ENCODE measurements around the gene PPEF2.
"Not testable (repeated sequence)": the region's sequence is repeated elsewhere in the genome, so short reads cannot be mapped to it uniquely, and the experiment has no call there.

PPEF2 gene

GRCh38 chr4:75930152-75930551 is 27.9 kb upstream of the PPEF2 start:
- TF ChIP-seq CTCF (IDR thresholded peaks at IDR 0.05; ENCODE audit: control extremely low read depth, extremely low read depth, low read depth, missing control alignments) = no peak
- CTCF ChIA-PET = interaction anchor here (1.0 to 1.7 kb wide), 5 partner anchors 9 to 181 kb away, joined by 3 to 5 read pairs (median 3); no protein-coding TSS in a partner anchor
- no peak for DNase-seq (ENCODE audit: extremely low spot score)
- POLR2A ChIA-PET = no interaction called here

DNA sequence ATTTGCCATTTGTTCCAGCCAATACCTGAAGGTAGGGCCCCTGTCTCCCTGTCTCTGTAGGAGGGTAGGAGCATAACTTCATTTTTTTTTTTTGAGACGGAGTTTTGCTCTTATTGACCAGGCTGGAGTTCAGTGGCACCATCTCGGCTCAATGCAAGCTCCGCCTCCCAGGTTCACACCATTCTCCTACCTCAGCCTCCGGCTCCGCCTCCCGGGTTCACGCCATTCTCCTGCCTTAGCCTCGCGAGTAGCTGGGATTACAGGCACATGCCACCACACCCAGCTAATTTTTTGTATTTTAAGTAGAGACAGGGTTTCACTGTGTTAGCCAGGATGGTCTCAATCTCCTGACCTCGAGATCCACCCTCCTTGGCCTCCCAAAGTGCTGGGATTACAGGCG is 22.7 kb upstream of the PPEF2 start:
- CTCF ChIA-PET = interaction anchor here (0.6 to 1.9 kb wide), 5 partner anchors 8 to 71 kb away, joined by 3 to 4 read pairs (median 4); no protein-coding TSS in a partner anchor
- POLR2A ChIA-PET; DNase-seq (ENCODE audit: extremely low spot score): not testable (repeated sequence)

- ChIA-PET POLR2A (no interaction called here), CTCF (interaction anchor here (0.9 to 1.9 kb wide), 5 partner anchors 9 to 71 kb away, joined by 3 to 4 read pairs (median 3); partner anchors contain the start of gene NAAA)
- no peak for DNase-seq (ENCODE audit: extremely low spot score)
Measured at GRCh38 chr4:75924309-75924827, 22.1 kb upstream of the PPEF2 start.

DNA sequence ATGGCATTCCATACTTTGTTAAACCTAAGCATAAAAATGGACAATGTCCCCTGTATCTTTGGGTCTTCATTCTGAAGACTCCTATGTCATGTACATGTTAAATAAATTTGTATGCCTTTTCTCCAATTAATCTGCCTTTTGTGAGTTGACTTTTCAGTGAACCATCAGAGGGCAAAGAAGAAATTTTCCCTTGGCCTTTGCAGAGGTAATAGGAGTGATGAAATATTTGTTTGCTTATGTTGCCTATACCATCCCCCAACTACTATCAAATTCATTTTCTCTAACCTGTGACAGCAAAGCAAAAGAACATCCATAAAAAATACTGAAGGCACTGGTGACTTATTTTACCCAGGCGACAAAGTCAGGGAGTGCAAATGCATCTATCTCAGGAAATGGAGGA is 20.3 kb upstream of the PPEF2 start:
- POLR2A ChIA-PET = no interaction called here
- TF ChIP-seq CTCF (IDR thresholded peaks at IDR 0.05; ENCODE audit: control extremely low read depth, extremely low read depth, low read depth, missing control alignments) = no peak
- CTCF ChIA-PET = no interaction called here
- DNase-seq (ENCODE audit: extremely low spot score) = no peak

More at GRCh38 chr4:75924309-75924827, 22.1 kb upstream of the PPEF2 start:
- TF ChIP-seq CTCF (IDR thresholded peaks at IDR 0.05; ENCODE audit: control extremely low read depth, extremely low read depth, low read depth, missing control alignments) = no peak

GRCh38 chr4:75921910-75922309 is 19.7 kb upstream of the PPEF2 start:
- CTCF ChIA-PET = no interaction called here
- no peak for DNase-seq (ENCODE audit: extremely low spot score)
- POLR2A ChIA-PET = no interaction called here
- no peak for TF ChIP-seq CTCF (IDR thresholded peaks at IDR 0.05; ENCODE audit: control extremely low read depth, extremely low read depth, low read depth, missing control alignments)

DNA sequence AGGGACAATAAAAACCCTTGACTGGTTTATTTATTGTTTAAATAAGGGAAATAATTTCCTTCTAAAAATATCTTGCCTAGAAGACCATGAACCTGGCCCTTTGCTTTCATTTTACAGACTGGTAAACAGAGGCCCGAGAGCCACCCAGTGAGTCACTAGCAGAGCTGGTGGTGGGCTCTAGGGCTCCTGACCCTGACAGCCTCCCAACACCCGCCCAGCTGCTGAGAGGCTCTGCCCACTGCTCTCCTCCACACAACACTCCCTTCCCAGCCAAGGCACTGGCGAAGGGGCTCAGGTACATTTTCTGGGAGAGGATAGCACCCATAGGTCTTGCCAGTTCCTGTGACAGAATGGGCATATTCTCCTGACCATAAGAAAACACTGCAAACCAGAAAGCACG is 18.1 kb upstream of the PPEF2 start:
- TF ChIP-seq CTCF (IDR thresholded peaks at IDR 0.05; ENCODE audit: control extremely low read depth, extremely low read depth, low read depth, missing control alignments) = no peak
- no peak for DNase-seq (ENCODE audit: extremely low spot score)
- CTCF ChIA-PET = interaction anchor here (1.3 kb wide), 1 partner anchor 25 kb away, joined by 3 read pairs; no protein-coding TSS in a partner anchor
- POLR2A ChIA-PET = no interaction called here

GRCh38 chr4:75919920-75920319 is 17.7 kb upstream of the PPEF2 start:
- DNase-seq (ENCODE audit: extremely low spot score) = no peak
- TF ChIP-seq CTCF (IDR thresholded peaks at IDR 0.05; ENCODE audit: control extremely low read depth, extremely low read depth, low read depth, missing control alignments) = no peak
- ChIA-PET CTCF (interaction anchor here (1.3 kb wide), 1 partner anchor 24 kb away, joined by 3 read pairs; no protein-coding TSS in a partner anchor), POLR2A (no interaction called here)

Data from GM10248 (cell line).